ENCODE data around the gene ARNT2. TPM values are rescaled to one million over a fixed set of nuclear protein-coding genes. Genes with fewer than 3 reads are reported as not detected.
"Not testable (repeated sequence)": the region's sequence is repeated elsewhere in the genome, so short reads cannot be mapped to it uniquely, and the experiment has no call there.

ARNT2 gene
- total RNA-seq, 1 donor from 2014 or later: 0.26 TPM

DNA sequence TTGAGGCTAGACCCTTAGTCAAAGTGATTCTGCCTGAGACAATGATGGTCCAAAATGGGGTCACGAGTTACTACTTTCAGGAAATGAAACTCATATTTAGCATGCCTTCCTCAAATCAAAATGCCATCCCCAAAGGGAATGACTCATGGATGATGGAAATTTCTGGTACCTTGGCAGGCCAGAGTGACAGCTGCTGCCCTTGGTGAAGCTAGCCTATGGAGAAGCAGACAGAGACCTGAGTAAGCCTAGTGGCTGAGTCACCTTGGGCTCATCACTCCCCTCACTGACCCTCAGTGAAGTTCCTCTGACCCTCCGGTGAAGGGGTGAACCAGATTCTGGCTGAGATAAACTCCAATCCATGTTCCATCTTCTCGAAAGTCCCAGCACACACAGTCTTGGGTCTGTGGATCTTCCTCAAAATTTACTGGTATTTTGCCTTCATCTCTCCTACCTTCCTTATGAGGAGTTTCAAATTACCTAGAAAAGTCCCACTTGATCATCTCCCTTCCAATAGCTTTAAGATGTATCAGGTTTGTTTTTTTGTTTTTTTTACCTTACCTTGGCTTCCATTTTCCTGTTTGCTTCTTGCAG, 236.4 kb downstream of the ARNT2 start:
- Histone ChIP-seq H3K36me3 (ENCODE audit: control insufficient read depth, insufficient read depth, low read length) (no peaks in the 10 kb centered on the region), H3K27me3 (ENCODE audit: control insufficient read depth, insufficient read depth, low read length) (no peaks in the 10 kb centered on the region), H3K4me3 (ENCODE audit: low read depth, low read length) (no peak overlapping the region)
- DNase-seq (ENCODE audit: low read depth) (no peak), FAIRE-seq (peak; percentile 66)
- TF ChIP-seq, protein P1, sequence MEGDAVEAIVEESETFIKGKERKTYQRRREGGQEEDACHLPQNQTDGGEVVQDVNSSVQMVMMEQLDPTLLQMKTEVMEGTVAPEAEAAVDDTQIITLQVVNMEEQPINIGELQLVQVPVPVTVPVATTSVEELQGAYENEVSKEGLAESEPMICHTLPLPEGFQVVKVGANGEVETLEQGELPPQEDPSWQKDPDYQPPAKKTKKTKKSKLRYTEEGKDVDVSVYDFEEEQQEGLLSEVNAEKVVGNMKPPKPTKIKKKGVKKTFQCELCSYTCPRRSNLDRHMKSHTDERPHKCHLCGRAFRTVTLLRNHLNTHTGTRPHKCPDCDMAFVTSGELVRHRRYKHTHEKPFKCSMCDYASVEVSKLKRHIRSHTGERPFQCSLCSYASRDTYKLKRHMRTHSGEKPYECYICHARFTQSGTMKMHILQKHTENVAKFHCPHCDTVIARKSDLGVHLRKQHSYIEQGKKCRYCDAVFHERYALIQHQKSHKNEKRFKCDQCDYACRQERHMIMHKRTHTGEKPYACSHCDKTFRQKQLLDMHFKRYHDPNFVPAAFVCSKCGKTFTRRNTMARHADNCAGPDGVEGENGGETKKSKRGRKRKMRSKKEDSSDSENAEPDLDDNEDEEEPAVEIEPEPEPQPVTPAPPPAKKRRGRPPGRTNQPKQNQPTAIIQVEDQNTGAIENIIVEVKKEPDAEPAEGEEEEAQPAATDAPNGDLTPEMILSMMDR (IDR thresholded peaks at IDR 0.05; ENCODE audit: insufficient read depth, low read length, severe bottlenecking): no peak

DNA sequence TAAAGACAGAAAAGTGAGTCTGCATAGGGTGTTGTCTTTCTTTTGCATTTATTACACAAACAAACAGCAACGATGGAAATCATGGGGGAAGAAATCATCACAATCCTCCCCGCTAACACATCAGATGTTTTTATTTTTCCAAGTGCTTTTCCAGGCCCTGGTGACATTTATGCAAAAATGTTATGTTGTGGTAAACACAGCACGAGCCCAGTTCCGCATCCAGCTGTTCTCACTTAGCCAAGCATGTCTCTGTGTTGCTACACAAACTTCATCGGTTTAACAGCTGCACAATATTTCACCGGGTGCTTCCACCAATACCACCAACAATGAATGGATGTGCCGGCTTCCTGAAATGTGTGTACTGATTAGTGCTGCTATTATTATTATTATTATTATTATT, 237.2 kb downstream of the ARNT2 start:
- TF ChIP-seq, protein P1 (IDR thresholded peaks at IDR 0.05; ENCODE audit: insufficient read depth, low read length, severe bottlenecking): no peak
- H3K36me3 ChIP-seq (ENCODE audit: control insufficient read depth, insufficient read depth, low read length): no peaks in the 10 kb centered on the region
- FAIRE-seq (no peak), DNase-seq (ENCODE audit: low read depth) (no peak)
- no peak overlapping the region for H3K4me3 ChIP-seq (ENCODE audit: low read depth, low read length)
- H3K27me3 ChIP-seq (ENCODE audit: control insufficient read depth, insufficient read depth, low read length): no peaks in the 10 kb centered on the region

DNA sequence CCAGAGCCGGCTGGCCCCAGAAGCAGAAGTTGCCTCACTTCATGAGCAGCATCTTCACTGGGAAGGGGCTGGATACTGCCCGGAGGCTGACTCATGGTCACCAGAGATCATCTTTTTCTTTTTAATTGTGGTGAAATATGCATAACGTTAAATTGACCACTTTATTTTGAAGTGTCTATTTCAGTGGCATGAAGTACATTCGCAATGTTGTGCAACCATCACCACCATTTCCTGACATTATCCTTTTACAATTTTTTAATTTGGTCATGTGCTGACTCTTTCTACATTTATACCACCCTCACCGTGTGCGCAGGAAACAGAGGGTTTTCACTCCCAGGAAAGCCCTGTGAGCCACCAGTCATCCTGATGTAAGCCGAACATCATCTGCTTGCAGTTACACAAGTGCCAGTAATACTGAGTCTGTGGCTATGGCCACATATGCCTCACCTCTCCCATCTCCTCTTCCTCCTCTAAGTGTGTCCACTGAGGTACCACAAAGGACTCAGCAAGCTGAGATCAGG, 239.3 kb downstream of the ARNT2 start:
- DNase-seq (ENCODE audit: low read depth) (peak; percentile 8), FAIRE-seq (no peak)
- no peaks in the 10 kb centered on the region for H3K36me3 ChIP-seq (ENCODE audit: control insufficient read depth, insufficient read depth, low read length)
- H3K27me3 ChIP-seq (ENCODE audit: control insufficient read depth, insufficient read depth, low read length): no peaks in the 10 kb centered on the region
- TF ChIP-seq, protein P1 (IDR thresholded peaks at IDR 0.05; ENCODE audit: insufficient read depth, low read length, severe bottlenecking): no peak
- H3K4me3 ChIP-seq (ENCODE audit: low read depth, low read length): no peak overlapping the region

DNA sequence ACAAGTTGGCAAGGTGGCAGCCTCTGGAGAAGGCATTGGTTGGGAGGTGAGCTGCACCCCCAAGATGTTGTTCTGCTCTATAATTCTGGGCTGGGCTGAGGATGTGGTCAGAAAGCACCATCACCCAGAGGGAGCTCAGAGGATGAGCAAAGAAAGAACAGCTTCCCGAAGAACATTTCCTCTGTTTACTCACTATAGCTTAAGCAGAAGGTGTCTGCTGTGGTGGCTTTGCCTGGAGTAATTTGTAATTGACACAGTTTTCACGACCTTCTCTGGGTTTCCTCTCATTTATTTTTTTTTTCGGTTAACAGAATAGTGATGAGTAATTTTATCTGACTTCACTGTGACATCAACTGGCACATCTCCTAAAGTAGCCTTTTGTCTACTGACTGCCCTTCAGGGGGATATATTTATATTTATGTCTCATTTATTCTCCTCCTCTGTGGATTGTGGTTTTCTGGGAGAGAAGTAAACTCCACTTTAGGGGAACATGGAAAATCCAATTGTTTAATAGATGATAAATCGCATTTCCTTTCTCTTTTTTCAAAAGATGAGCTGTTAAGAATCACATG, 241.4 kb downstream of the ARNT2 start:
- no peak for FAIRE-seq

DNA sequence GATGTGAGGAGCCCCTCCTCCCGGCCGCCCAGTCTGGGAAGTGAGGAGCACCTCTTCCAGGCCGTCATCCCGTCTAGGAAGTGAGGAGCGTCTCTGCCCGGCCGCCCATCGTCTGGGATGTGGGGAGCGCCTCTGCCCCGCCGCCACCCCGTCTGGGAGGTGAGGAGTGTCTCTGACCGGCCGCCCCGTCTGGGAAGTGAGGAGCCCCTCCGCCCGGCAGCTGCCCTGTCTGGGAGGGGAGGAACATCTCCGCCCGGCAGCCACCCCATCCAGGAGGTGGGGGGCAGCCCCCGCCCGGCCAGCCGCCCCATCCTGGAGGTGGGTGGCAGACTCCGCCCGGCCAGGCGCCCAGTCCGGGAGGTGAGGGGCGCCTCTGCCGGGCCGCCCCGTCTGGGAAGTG, 243.2 kb downstream of the ARNT2 start:
- FAIRE-seq; H3K4me3 ChIP-seq (ENCODE audit: low read depth, low read length); H3K27me3 ChIP-seq (ENCODE audit: control insufficient read depth, insufficient read depth, low read length); H3K36me3 ChIP-seq (ENCODE audit: control insufficient read depth, insufficient read depth, low read length); DNase-seq (ENCODE audit: low read depth): not testable (repeated sequence)

More for the DNA sequence above, 241.4 kb downstream of the ARNT2 start:
- TF ChIP-seq, protein P1 (IDR thresholded peaks at IDR 0.05; ENCODE audit: insufficient read depth, low read length, severe bottlenecking): no peak
- no peak overlapping the region for H3K4me3 ChIP-seq (ENCODE audit: low read depth, low read length)
- DNase-seq (ENCODE audit: low read depth): no peak
- H3K36me3 ChIP-seq (ENCODE audit: control insufficient read depth, insufficient read depth, low read length): no peaks in the 10 kb centered on the region
- no peaks in the 10 kb centered on the region for H3K27me3 ChIP-seq (ENCODE audit: control insufficient read depth, insufficient read depth, low read length)

Other genes starting within 250 kb of the ARNT2 start
- gene CTXND1, start 152.2 kb upstream of the ARNT2 start, total RNA-seq: not detected in 2 replicates